ENCODE data around the gene CASTOR1.

The CASTOR1 gene

GRCh38 chr22:30245985-30246813 is 43.1 kb downstream of the CASTOR1 start, which contains the start of gene LIF (continued):
- TF ChIP-seq ZBTB11 (tag by site-specific recombination; conservative IDR thresholded peaks at IDR 0.05; ENCODE audit: low read depth) (no peak), YY1 (tag by site-specific recombination; IDR thresholded peaks at IDR 0.05) (no peak; the same call in 1 of the 2 replicates), ZNF19 (tag by site-specific recombination; IDR thresholded peaks at IDR 0.05; ENCODE audit: low read depth) (no peak), SETDB1 (IDR thresholded peaks at IDR 0.05; ENCODE audit: insufficient read length, low read length) (no peak), ZEB2 (tag by site-specific recombination; IDR thresholded peaks at IDR 0.05) (peak; percentile 80), ZNF302 (tag by site-specific recombination; IDR thresholded peaks at IDR 0.05; ENCODE audit: low read depth) (no peak), ZNF248 (tag by site-specific recombination; IDR thresholded peaks at IDR 0.05) (no peak), ZIC2 (tag by site-specific recombination; IDR thresholded peaks at IDR 0.05) (peak; percentile 85), INSM2 (tag by site-specific recombination; IDR thresholded peaks at IDR 0.05) (no peak), ZNF121 (tag by site-specific recombination; IDR thresholded peaks at IDR 0.05) (no peak), ZNF571 (tag by site-specific recombination; IDR thresholded peaks at IDR 0.05) (no peak), ZSCAN4 (tag by site-specific recombination; IDR thresholded peaks at IDR 0.05) (no peak), ZNF404 (tag by site-specific recombination; IDR thresholded peaks at IDR 0.05) (no peak), ZNF792 (tag by site-specific recombination; IDR thresholded peaks at IDR 0.05) (no peak), ZNF169 (tag by site-specific recombination; IDR thresholded peaks at IDR 0.05) (no peak), FEZF1 (tag by site-specific recombination; IDR thresholded peaks at IDR 0.05) (no peak), ZNF433 (tag by site-specific recombination; IDR thresholded peaks at IDR 0.05; ENCODE audit: low read depth) (no peak), ZNF560 (tag by site-specific recombination; IDR thresholded peaks at IDR 0.05; ENCODE audit: borderline replicate concordance) (no peak), ZNF280C (tag by site-specific recombination; IDR thresholded peaks at IDR 0.05) (no peak), ZBTB10 (tag by site-specific recombination; IDR thresholded peaks at IDR 0.05) (peak; percentile 64), ZNF692 (tag by site-specific recombination; IDR thresholded peaks at IDR 0.05) (peak; percentile 78), ZNF768 (tag by site-specific recombination; IDR thresholded peaks at IDR 0.05) (no peak; the same call in 1 of the 2 replicates)
